Right forelimb (tissue), 1 donor: ENCODE data around the gene LY9.

ENCODE experiments used
- DNase-seq: peaks from one replicate; pipeline ENCODE4 v3.0.0-alpha.2; 2018

The LY9 gene

DNA sequence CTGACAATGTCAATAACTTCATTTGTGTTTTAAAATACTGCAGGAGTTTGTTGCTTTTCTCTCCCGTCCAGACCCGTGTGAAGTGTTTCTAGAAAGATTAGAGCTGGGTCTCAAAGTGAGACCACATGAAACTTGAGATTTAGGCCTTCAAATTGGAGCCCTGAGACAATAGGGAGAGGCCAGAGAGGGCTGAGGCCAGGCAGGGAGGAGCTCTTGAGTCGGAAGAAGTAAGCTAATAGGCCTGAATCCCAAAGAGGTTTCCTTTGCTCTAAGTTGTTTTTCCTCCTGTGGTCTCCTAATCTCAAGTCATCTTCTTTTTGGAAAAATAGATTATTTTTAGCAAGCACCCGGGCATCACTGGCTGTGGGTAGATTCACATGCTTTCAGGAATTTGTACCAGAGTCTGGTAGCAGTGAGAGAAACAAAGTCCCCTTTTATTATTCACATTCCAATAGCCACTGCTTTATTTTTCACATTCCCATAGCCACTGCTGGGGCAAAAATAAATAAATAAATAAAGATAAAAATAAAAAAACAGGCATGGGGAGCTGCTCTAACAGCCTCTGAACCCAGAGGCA lies 41.1 kb downstream of the LY9 start:
- no peak for DNase-seq

DNA sequence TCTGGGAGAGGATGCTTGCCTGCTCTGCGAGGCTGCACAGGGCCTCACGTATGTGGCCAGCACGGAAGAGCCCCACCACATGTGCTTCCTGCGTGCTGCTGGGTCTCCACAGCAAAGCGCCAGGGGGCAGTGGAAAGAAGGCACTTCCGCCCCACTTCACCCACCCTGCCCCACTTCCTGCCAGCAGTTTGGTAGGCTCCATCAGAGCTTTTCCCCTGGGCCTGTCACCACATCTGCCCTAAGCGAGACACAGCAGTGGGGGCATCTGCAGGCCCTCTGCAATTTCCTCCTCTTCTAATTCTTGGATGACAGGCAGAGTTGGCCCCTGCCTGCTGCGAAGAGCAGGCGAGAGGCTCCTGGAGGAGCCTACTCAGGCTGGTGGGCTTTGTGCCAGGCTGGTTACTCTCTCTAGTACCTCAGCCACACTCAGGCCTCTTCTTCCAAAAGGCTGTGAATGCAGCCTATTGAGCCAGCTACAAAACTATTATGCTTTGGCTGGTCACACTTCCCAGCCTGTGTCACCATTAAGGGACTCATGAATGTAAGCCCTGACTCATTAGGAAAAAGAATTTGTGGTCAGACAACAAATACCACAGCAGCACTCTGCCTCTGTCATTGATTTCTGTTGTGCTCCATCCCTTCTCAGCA lies 41.7 kb downstream of the LY9 start:
- no peak for DNase-seq

DNA sequence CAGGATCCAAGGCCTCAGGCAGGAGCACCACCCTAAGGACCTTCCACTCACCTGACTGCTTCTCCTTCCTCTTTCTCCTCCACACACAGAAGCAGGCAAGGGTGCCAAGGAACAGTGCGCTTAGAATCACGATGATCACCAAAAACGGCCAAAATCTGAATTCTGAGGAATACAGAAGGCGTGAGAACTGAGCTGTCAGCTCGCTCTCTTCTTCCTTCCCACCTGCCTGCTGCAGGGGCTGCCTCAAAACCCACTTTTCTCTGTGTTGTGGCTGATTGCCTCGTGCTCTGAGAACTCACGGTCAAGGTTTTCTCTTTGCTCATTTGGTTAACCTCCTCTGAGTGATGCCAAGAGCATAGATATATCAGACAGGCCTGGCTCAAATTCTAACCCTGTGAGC lies 42.9 kb downstream of the LY9 start:
- no peak for DNase-seq

DNA sequence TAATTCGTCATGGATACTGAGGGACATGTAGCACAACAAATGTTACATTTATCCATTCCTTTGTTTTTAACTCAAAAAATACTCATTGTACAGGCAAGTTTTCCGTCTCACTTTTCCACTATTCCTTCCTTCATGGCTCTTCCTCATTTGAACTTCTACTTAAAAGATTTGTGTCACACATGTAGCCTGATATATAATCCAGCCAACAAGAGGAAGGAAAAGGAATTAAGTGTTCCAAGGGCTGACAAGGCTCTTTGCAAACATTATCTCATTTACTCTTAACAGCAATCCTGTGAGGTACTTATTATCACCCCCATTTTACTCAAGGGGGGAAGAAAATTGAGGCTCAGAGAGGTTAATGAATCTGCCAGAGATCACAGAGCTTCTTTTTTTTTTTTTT lies 43.8 kb downstream of the LY9 start:
- no peak for DNase-seq

GRCh38 chr1:160841079-160841478 lies 45.1 kb downstream of the LY9 start:
- DNase-seq, result no peak

GRCh38 chr1:160844447-160845232 lies 48.7 kb downstream of the LY9 start:
- no peak for DNase-seq

DNA sequence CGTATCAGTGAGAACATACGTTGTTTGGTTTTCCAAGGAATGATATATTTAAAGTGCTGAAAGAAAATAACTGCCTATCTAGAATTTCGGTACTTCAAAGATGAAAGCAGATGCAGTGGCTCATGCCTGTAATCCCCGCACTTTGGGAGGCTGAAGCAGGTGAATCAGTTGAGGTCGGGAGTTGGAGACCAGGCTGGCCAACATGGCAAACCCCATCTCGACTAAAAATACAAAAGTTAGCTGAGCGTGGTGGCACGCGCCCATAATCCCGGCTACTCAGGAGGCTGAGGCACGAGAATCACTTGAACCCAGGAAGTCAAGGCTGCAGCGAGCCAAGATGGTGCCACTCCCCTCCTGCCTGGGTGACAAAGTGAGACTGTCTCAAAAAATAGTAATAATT lies 50.3 kb downstream of the LY9 start:
- no peak for DNase-seq

DNA sequence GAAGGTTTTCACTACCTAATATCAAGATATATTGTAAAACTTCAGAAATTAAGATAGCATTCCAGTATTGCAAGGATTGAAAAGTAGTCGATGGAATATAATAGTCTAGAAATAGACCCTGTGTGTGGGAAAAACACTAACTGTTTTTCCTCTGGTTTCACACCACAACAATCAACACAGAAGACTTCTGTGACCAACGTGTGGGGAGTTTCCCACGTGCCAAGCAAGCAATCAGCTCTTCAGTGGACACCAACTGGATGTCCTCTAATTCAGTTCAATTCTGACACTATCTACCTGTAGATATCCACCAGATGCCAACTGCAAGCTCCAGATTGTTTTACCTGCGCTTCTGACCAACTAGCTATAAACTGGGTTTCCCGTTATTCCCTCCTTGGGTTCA lies 54.6 kb downstream of the LY9 start:
- DNase-seq, result no peak

- DNase-seq, result no peak
Measured at GRCh38 chr1:160850993-160851392, 55.0 kb downstream of the LY9 start.

DNA sequence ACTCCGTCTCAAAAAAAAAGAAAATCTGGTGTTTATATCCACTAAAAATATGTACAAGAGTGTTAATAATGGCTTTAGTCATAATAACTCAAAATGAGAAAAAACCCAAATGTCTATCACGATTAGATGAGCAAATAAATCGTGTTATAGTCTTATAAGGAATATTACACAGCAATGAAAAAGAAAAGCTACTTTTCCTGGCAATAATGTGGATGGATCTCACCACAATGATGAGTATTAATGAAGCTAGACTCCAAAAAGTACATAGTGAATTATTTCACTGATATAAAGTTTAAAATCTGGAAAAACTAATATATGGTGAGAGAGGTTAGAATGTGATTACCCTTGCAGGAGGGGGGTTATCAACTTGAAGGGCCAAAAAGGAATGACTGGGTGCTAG lies 57.0 kb downstream of the LY9 start:
- DNase-seq, result no peak

GRCh38 chr1:160853754-160854153 lies 57.8 kb downstream of the LY9 start:
- DNase-seq, result no peak

- no peak for DNase-seq
Measured at GRCh38 chr1:160855181-160855981, 59.4 kb downstream of the LY9 start.

DNA sequence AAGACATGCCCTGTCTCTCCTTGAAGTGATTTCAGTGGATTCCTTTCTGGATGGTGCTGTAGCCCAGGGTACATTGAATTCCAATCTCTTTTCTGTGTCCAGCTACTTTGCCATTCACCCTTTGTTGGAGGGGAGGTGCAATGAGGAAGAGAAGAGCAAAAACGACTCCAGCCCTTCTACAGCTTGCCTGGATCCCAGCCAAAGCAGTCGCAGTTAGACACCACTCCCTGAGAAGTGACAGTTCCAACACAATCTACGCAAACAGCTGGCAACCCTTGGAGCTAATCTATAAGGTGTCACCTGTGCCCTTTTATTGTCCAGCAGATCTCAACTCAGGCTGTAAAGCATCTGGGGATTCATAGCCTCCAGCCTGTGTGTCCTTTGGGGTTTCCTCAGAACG lies 62.1 kb downstream of the LY9 start:
- DNase-seq, result no peak

DNA sequence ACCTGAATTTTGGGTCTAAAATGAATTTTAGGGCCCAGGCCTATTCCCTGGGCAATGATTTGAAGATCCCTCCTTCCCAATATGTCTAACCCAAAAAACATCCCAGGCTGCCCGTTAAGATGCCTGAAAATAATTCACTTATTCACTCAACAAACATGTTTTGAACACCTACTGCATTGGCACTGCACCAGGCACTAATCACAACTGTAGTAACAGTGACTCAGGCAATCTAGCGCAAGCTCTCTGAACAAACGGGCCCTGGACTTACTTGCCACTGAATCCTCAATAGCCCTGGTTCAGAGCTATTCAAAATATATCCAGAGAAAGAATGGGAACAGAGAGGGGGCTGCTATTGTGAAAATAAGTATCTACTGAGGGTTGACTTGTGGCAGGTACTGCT lies 62.5 kb downstream of the LY9 start:
- no peak for DNase-seq

DNA sequence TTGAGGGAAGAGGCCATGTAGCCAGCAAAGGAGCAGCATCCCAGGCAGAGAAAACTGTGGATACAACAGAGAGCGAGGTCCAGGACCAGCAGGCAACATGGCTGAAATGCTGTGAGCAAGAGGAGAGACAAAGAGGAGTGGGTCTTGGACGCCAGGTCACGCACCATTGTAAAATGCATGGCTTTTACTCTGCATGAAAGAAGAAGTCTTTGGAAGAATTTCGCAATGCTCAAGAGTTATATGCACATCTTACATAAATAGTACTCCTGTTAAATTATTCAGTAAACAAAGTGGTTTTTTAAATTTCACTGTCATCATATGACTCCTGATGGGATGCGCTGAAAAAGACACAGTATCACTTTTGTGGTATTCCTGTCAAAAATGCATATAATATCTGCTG lies 63.2 kb downstream of the LY9 start:
- no peak for DNase-seq

DNA sequence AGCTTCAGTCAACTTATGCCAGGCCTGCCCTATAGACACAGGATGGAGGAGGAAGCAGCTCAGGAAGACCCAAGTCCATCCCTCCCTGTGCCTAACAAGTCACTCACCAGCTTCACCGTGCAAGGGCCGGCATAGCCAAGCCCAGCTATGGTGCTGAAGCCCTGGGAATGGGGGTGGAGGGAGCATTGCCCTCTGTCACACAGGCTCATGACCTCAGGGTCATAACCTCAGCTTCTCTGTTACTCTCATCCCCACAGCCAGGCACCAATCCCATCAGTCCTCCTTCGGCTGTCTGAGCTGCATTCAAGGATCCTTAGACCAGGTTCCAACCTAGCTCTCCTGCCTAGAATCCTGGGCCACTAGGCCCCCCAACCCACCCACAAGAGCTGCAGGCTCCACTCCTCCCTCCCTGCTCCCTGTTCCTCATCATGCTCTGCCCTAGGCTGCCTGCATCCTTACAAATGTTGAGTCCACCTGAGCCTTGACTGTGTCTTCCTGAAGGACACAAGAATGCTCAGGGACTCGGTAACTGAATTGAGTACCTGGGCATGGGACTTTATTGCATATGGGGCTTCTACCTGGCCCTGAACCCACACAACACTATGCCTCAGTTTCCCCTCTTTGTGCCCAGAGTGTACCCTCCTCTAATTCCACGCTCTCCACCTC lies 65.0 kb downstream of the LY9 start:
- DNase-seq, result no peak

- no peak for DNase-seq
Measured at GRCh38 chr1:160862203-160863060, 66.5 kb downstream of the LY9 start, which contains the start of gene CD244. Gene CD244, minus strand, starts transcription at chr1:160862887. Its CDS starts 210 bp downstream, at chr1:160862677.

DNA sequence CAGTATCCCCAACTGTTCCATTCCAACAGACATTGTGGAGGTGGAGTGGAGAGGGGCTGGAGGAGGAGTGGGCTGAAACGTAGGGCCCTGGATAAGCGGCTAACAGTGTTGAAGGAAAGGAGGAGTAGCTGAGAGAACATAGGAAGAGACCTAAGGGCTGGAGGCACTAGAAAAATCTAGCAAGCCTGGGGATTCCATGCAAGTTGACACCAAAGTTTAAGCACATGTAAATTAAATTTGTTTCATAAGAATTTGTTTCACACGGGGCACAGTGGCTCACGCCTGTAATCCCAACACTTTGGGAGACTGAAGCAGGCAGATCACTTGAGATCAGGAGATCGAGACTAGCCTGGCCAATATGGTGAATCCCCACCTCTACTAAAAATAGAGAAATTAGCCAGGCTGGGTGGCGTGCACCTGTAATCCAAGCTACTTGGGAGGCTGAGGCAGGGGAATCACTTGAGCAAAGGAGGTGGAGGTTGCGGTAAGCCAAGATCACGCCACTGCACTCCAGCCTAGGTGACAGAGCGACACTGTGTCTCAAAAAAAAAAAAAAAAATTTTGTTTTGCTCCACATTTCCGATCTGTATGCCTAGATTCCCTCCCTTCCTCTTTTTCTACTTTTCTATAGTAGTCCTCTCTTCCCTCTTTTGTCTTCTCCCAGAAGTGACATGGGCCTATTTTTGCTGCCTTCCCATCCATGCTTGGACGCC lies 67.2 kb downstream of the LY9 start:
- no peak for DNase-seq

GRCh38 chr1:160863774-160864131 lies 67.8 kb downstream of the LY9 start:
- no peak for DNase-seq

- DNase-seq, result no peak
Measured at GRCh38 chr1:160864173-160864572, 68.2 kb downstream of the LY9 start.

GRCh38 chr1:160865337-160865736 lies 69.4 kb downstream of the LY9 start:
- no peak for DNase-seq
